HL-60 (cell line): ENCODE data around the gene GAL3ST2.
"Not testable (repeated sequence)": the region's sequence is repeated elsewhere in the genome, so short reads cannot be mapped to it uniquely, and the experiment has no call there.

Experiments
- GABPA ChIP-seq: IDR thresholded peaks from 2 replicates; pipeline ENCODE4 v1.6.1; 2012; ENCODE audit warnings: low read depth
- POLR2AphosphoS5 ChIP-seq: IDR thresholded peaks from 2 replicates; pipeline ENCODE4 v1.6.1; 2012; ENCODE audit warnings: low read depth
- SPI1 ChIP-seq: IDR thresholded peaks from 2 replicates; pipeline ENCODE4 v1.6.1; 2012; ENCODE audit warnings: low read depth, mild to moderate bottlenecking, borderline replicate concordance
- TF ChIP-seq, protein P1 (sequence below): IDR thresholded peaks from one replicate; pipeline ENCODE4 v1.5.1; 2011; ENCODE audit warnings: low read length, control low read depth, inconsistent platforms; ENCODE audit not compliant: insufficient read depth
- TF ChIP-seq, protein P2 (sequence below): IDR thresholded peaks from 2 replicates; pipeline ENCODE4 v1.6.1; 2012; ENCODE audit warnings: low read depth; ENCODE audit not compliant: insufficient replicate concordance

GRCh38 chr2:241759893-241760292 lies 16.7 kb upstream of the GAL3ST2 start:
- not testable (repeated sequence) for TF ChIP-seq POLR2AphosphoS5, GABPA, SPI1
- TF ChIP-seq, protein P1, sequence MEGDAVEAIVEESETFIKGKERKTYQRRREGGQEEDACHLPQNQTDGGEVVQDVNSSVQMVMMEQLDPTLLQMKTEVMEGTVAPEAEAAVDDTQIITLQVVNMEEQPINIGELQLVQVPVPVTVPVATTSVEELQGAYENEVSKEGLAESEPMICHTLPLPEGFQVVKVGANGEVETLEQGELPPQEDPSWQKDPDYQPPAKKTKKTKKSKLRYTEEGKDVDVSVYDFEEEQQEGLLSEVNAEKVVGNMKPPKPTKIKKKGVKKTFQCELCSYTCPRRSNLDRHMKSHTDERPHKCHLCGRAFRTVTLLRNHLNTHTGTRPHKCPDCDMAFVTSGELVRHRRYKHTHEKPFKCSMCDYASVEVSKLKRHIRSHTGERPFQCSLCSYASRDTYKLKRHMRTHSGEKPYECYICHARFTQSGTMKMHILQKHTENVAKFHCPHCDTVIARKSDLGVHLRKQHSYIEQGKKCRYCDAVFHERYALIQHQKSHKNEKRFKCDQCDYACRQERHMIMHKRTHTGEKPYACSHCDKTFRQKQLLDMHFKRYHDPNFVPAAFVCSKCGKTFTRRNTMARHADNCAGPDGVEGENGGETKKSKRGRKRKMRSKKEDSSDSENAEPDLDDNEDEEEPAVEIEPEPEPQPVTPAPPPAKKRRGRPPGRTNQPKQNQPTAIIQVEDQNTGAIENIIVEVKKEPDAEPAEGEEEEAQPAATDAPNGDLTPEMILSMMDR: not testable (repeated sequence)
- TF ChIP-seq, protein P2, sequence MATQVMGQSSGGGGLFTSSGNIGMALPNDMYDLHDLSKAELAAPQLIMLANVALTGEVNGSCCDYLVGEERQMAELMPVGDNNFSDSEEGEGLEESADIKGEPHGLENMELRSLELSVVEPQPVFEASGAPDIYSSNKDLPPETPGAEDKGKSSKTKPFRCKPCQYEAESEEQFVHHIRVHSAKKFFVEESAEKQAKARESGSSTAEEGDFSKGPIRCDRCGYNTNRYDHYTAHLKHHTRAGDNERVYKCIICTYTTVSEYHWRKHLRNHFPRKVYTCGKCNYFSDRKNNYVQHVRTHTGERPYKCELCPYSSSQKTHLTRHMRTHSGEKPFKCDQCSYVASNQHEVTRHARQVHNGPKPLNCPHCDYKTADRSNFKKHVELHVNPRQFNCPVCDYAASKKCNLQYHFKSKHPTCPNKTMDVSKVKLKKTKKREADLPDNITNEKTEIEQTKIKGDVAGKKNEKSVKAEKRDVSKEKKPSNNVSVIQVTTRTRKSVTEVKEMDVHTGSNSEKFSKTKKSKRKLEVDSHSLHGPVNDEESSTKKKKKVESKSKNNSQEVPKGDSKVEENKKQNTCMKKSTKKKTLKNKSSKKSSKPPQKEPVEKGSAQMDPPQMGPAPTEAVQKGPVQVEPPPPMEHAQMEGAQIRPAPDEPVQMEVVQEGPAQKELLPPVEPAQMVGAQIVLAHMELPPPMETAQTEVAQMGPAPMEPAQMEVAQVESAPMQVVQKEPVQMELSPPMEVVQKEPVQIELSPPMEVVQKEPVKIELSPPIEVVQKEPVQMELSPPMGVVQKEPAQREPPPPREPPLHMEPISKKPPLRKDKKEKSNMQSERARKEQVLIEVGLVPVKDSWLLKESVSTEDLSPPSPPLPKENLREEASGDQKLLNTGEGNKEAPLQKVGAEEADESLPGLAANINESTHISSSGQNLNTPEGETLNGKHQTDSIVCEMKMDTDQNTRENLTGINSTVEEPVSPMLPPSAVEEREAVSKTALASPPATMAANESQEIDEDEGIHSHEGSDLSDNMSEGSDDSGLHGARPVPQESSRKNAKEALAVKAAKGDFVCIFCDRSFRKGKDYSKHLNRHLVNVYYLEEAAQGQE: not testable (repeated sequence)
